ENCODE data around the gene CCL17. TPM values are rescaled to one million over a fixed set of nuclear protein-coding genes. Genes with fewer than 3 reads are reported as not detected.

CCL17 gene
- total and polyA plus RNA-seq, 10 of the 15 experiments (the other 5 are each of a cell fraction or from before 2014, with no cell fraction given) = 1.2 to 84.9 (median 34.2) TPM

GRCh38 chr16:57462209-57462977, 57.8 kb downstream of the CCL17 start, which contains the start of gene POLR2C (continued):
- TF ChIP-seq NKRF (conservative IDR thresholded peaks at IDR 0.05) (peak; percentile 70), NBN (IDR thresholded peaks at IDR 0.05) (peak; percentile 65; the same call in 1 of the 2 replicates), SUPT20H (IDR thresholded peaks at IDR 0.05; ENCODE audit: borderline replicate concordance, control insufficient read depth, low read depth, low read length) (no peak), WRNIP1 (IDR thresholded peaks at IDR 0.05; ENCODE audit: borderline replicate concordance, low read depth, low read length) (no peak), HDGF (IDR thresholded peaks at IDR 0.05) (no peak), IRF4 (IDR thresholded peaks at IDR 0.05; ENCODE audit: low read depth, low read length) (no peak), SMC3 (IDR thresholded peaks at IDR 0.05; ENCODE audit: borderline replicate concordance, low read length) (peak; percentile 23; the same call in 1 of the 2 replicates), IKZF1 (conservative IDR thresholded peaks at IDR 0.05) (peak; percentile 86), ATF7 (IDR thresholded peaks at IDR 0.05; ENCODE audit: low read depth) (no peak), SMARCA5 (IDR thresholded peaks at IDR 0.05) (peak; percentile 98), RELA (IDR thresholded peaks at IDR 0.05; ENCODE audit: borderline replicate concordance, partially characterized antibody) (peak; percentile 77), PKNOX1 (IDR thresholded peaks at IDR 0.05) (peak; percentile 42; the same call in 1 of the 2 replicates), BRCA1 (IDR thresholded peaks at IDR 0.05; ENCODE audit: low read depth, low read length) (no peak), NR2C1 (IDR thresholded peaks at IDR 0.05) (peak; percentile 34; the same call in 1 of the 2 replicates), TAF1 (IDR thresholded peaks at IDR 0.05; ENCODE audit: borderline replicate concordance, low read depth, low read length) (peak; percentile 98), RAD21 (IDR thresholded peaks at IDR 0.05; ENCODE audit: insufficient read depth, low read depth, low read length) (peak; percentile 36), SMAD5 (IDR thresholded peaks at IDR 0.05; ENCODE audit: low read depth) (peak; percentile 86; the same call in 1 of the 2 replicates), NFYB (IDR thresholded peaks at IDR 0.05; ENCODE audit: insufficient read depth, low read depth, low read length) (no peak), CTCF (IDR thresholded peaks at IDR 0.05 in 2 of 3, conservative IDR thresholded peaks at IDR 0.05 in 1 of 3; ENCODE audit: control insufficient read depth in 2 of 3, extremely low read depth in 1 of 3, insufficient read depth in 1 of 3, low read depth in 3 of 3, low read length in 3 of 3) (peak; percentile 96 to 99 (median 96); a peak in 5 of 6 replicates), HDAC6 (IDR thresholded peaks at IDR 0.05; ENCODE audit: unreplicated experiment) (no peak), STAT1 (conservative IDR thresholded peaks at IDR 0.05) (peak; percentile 78; the same call in 1 of the 2 replicates), BHLHE40 (IDR thresholded peaks at IDR 0.05; ENCODE audit: borderline replicate concordance in 1 of 2, low read depth in 2 of 2, low read length in 1 of 2) (peak; percentile 26 to 54; a peak in 2 of 4 replicates), SIX5 (IDR thresholded peaks at IDR 0.05; ENCODE audit: low read depth, low read length, severe bottlenecking) (peak; percentile 52), PML (IDR thresholded peaks at IDR 0.05; ENCODE audit: low read length) (peak; percentile 93; the same call in 1 of the 2 replicates)
